Stomach (tissue), 4 donors: ENCODE data around the gene DCP1A.

Source experiments
- EP300 ChIP-seq: sonication (generic); formaldehyde crosslinking; IDR thresholded peaks from one replicate; pipeline ENCODE4 v1.6.1; 2017; ENCODE audit warnings: antibody characterized with exemption
- POLR2A ChIP-seq, 4 donors: fragments of 450-650 bp; IDR thresholded peaks; one replicate each; pipeline ENCODE4 v1.6.1; 2016; ENCODE audit warnings: antibody characterized with exemption in 4 of 4, control low read depth in 2 of 4, mild to moderate bottlenecking in 1 of 4, moderate library complexity in 1 of 4
- TF ChIP-seq, protein P1 (sequence below), 7 experiments: fragments of 450-650 bp in 4 of 7; fragments of 200-600 bp in 3 of 7; sonication (generic) in 3 of 7; IDR thresholded peaks; one replicate each; pipeline ENCODE4 v1.5.1; 2016 to 2019; ENCODE audit warnings: antibody characterized with exemption in 7 of 7, control low read depth in 2 of 7, mild to moderate bottlenecking in 1 of 7

- TF ChIP-seq, protein P1, sequence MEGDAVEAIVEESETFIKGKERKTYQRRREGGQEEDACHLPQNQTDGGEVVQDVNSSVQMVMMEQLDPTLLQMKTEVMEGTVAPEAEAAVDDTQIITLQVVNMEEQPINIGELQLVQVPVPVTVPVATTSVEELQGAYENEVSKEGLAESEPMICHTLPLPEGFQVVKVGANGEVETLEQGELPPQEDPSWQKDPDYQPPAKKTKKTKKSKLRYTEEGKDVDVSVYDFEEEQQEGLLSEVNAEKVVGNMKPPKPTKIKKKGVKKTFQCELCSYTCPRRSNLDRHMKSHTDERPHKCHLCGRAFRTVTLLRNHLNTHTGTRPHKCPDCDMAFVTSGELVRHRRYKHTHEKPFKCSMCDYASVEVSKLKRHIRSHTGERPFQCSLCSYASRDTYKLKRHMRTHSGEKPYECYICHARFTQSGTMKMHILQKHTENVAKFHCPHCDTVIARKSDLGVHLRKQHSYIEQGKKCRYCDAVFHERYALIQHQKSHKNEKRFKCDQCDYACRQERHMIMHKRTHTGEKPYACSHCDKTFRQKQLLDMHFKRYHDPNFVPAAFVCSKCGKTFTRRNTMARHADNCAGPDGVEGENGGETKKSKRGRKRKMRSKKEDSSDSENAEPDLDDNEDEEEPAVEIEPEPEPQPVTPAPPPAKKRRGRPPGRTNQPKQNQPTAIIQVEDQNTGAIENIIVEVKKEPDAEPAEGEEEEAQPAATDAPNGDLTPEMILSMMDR (IDR thresholded peaks at IDR 0.05), result no peak
- TF ChIP-seq EP300 (no peak), POLR2A (IDR thresholded peaks at IDR 0.05) (no peak)
These were observed 103.6 kb downstream of the DCP1A start for GRCh38 chr3:53243785-53244184.
